Uterus (tissue), 4 donors: Measurements from ENCODE around the gene THEMIS. TPM values are rescaled to one million over a fixed set of nuclear protein-coding genes. Genes with fewer than 3 reads are reported as not detected.

ENCODE experiments used
- DNase-seq, 2 donors: peaks; one replicate each; pipeline ENCODE4 v3.0.0-alpha.2; 2019 to 2020
- H3K27ac ChIP-seq, 2 donors: fragments of 200-600 bp; sonication (generic); 1 replicate in 1 of 2; 2 replicates in 1 of 2; pipeline ENCODE4 v1.5.1; 2016 to 2018
- H3K27me3 ChIP-seq, 2 donors: fragments of 200-600 bp; sonication (generic); one replicate each; pipeline ENCODE4 v1.5.1; 2018 to 2019; ENCODE audit warnings: control low read depth in 1 of 2
- H3K36me3 ChIP-seq, 2 donors: fragments of 200-600 bp; sonication (generic); one replicate each; pipeline ENCODE4 v1.5.1; 2019; ENCODE audit warnings: control low read depth in 1 of 2
- H3K4me1 ChIP-seq, 2 donors: fragments of 200-600 bp; sonication (generic); one replicate each; pipeline ENCODE4 v1.5.1; 2018 to 2019; ENCODE audit warnings: control low read depth in 1 of 2
- H3K4me3 ChIP-seq, 2 donors: fragments of 200-600 bp; sonication (generic); 1 replicate in 1 of 2; 2 replicates in 1 of 2; pipeline ENCODE4 v1.5.1; 2018 to 2019; ENCODE audit warnings: mild to moderate bottlenecking in 1 of 2
- H3K9me3 ChIP-seq, 2 donors: fragments of 200-600 bp; sonication (generic); one replicate each; pipeline ENCODE4 v1.5.1; 2019; ENCODE audit warnings: control low read depth in 1 of 2
- POLR2A ChIP-seq, 2 donors: fragments of 450-650 bp; IDR thresholded peaks; one replicate each; pipeline ENCODE4 v1.6.1; 2016; ENCODE audit warnings: antibody characterized with exemption in 2 of 2, mild to moderate bottlenecking in 1 of 2, moderate library complexity in 1 of 2
- intact Hi-C: fragments of 100-400 bp; cut with DNase I; formaldehyde crosslinking; loops from one replicate; pipeline ENCODE4 v1.15.1; 2023; ENCODE audit warnings: low total_unique reads
- total RNA-seq, 4 donors: library from RNA; depleted of rRNA in 3 of 4; stranded (reverse); fragments of >200 nt in 3 of 4; gene quantifications; one replicate each; pipeline versions ENCODE4 v1.1.0 to v1.2.4, GENCODE V29; 2014 to 2023
- TF ChIP-seq, protein P1 (sequence below), 4 experiments: fragments of 200-600 bp in 2 of 4; fragments of 450-650 bp in 2 of 4; sonication (generic) in 2 of 4; IDR thresholded peaks; one replicate each; pipeline ENCODE4 v1.5.1; 2016 to 2019; ENCODE audit warnings: antibody characterized with exemption in 4 of 4, mild to moderate bottlenecking in 2 of 4, moderate library complexity in 1 of 4
- donor health status: DM: yes; HTN: yes; CAD: no.

The THEMIS gene
- total RNA-seq, 4 donors from 2014 or later, result 0.21 to 1.6 (median 0.59) TPM; not detected in 1

DNA sequence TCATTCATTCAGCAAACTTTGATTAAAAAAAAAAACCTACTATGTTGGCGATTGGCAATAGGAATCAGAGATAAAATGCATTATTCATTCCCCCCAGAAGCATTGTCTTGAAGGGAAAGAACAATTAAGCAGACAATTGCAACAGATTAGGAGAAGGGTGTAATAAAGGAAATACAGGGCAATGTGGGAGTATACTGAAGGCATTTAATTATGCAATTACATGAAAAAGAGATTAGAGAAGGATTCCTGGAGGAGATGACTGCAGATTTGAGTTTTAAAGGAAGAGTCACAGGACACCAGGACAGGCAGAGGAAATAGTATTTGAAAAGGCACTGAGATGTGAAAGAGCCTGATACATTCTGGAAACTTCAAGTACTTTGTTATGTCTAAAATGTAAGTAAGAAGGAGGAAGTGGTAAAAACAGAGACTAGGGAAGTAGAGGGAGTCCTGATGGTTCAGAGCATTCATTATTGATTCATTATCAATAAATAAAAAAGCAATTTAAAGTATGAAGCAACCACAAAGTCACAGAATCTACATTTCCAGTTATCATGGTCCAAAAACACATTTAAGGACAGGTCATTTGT is 43.7 kb downstream of the THEMIS start:
- DNase-seq, result no peak
- no peaks in the 10 kb centered on the region for H3K36me3 ChIP-seq
- intact Hi-C loops, result no loop called here
- no peak for TF ChIP-seq POLR2A (IDR thresholded peaks at IDR 0.05)
- TF ChIP-seq, protein P1, sequence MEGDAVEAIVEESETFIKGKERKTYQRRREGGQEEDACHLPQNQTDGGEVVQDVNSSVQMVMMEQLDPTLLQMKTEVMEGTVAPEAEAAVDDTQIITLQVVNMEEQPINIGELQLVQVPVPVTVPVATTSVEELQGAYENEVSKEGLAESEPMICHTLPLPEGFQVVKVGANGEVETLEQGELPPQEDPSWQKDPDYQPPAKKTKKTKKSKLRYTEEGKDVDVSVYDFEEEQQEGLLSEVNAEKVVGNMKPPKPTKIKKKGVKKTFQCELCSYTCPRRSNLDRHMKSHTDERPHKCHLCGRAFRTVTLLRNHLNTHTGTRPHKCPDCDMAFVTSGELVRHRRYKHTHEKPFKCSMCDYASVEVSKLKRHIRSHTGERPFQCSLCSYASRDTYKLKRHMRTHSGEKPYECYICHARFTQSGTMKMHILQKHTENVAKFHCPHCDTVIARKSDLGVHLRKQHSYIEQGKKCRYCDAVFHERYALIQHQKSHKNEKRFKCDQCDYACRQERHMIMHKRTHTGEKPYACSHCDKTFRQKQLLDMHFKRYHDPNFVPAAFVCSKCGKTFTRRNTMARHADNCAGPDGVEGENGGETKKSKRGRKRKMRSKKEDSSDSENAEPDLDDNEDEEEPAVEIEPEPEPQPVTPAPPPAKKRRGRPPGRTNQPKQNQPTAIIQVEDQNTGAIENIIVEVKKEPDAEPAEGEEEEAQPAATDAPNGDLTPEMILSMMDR (IDR thresholded peaks at IDR 0.05), result no peak
- H3K27ac ChIP-seq, result no peak overlapping the region
- no peak overlapping the region for H3K4me3 ChIP-seq
- no peaks in the 10 kb centered on the region for H3K27me3 ChIP-seq
- no peaks in the 10 kb centered on the region for H3K9me3 ChIP-seq
- no peaks in the 10 kb centered on the region for H3K4me1 ChIP-seq

GRCh38 chr6:127855542-127856159 is 45.2 kb downstream of the THEMIS start:
- no peak for DNase-seq

DNA sequence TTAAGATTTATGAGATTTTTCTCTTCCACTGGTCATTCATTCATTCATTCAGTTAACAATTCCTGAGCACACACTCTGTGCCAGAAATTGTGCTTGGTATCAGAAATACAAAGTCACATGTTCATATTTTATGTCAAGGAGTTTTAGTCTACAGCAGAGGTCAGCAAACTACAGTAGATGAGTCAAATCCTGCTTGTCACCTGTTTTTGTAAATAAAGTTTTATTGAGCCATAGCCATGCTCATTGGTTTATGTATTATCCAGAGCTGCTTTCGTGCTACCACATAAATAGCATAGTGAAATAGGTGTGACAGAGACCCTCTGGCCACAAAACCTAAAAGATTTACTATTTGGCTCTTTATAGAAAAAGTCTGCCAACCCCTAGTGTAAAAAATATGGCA is 46.8 kb downstream of the THEMIS start:
- Histone ChIP-seq H3K4me1 (no peaks in the 10 kb centered on the region), H3K4me3 (no peak overlapping the region), H3K36me3 (no peaks in the 10 kb centered on the region), H3K27ac (no peak overlapping the region), H3K9me3 (no peaks in the 10 kb centered on the region), H3K27me3 (no peaks in the 10 kb centered on the region)
- no peak for DNase-seq
- TF ChIP-seq POLR2A (IDR thresholded peaks at IDR 0.05), result no peak
- TF ChIP-seq, protein P1 (IDR thresholded peaks at IDR 0.05), result no peak
- intact Hi-C loops, result no loop called here

More at GRCh38 chr6:127855542-127856159, 45.2 kb downstream of the THEMIS start:
- TF ChIP-seq, protein P1 (IDR thresholded peaks at IDR 0.05), result peak in 3 of 4 experiments; percentile 16 to 28 (median 22)
- TF ChIP-seq POLR2A (IDR thresholded peaks at IDR 0.05), result no peak
- Histone ChIP-seq H3K36me3 (no peaks in the 10 kb centered on the region), H3K27me3 (no peaks in the 10 kb centered on the region), H3K4me3 (no peak overlapping the region), H3K9me3 (no peaks in the 10 kb centered on the region), H3K4me1 (no peaks in the 10 kb centered on the region), H3K27ac (no peak overlapping the region)
- intact Hi-C loops, result no loop called here

GRCh38 chr6:127851197-127851596 is 49.7 kb downstream of the THEMIS start:
- intact Hi-C loops, result no loop called here
- no peak overlapping the region for H3K27ac ChIP-seq
- H3K4me3 ChIP-seq, result no peak overlapping the region
- no peak for DNase-seq
- no peaks in the 10 kb centered on the region for H3K4me1 ChIP-seq
- no peaks in the 10 kb centered on the region for H3K9me3 ChIP-seq
- H3K36me3 ChIP-seq, result no peaks in the 10 kb centered on the region
- H3K27me3 ChIP-seq, result no peaks in the 10 kb centered on the region
- TF ChIP-seq, protein P1 (IDR thresholded peaks at IDR 0.05), result no peak
- no peak for TF ChIP-seq POLR2A (IDR thresholded peaks at IDR 0.05)

- H3K4me1 ChIP-seq, result no peaks in the 10 kb centered on the region
- TF ChIP-seq, protein P1 (IDR thresholded peaks at IDR 0.05), result no peak
- no peak for TF ChIP-seq POLR2A (IDR thresholded peaks at IDR 0.05)
- intact Hi-C loops, result no loop called here
Measured at GRCh38 chr6:127845242-127845641, 55.6 kb downstream of the THEMIS start.

More at GRCh38 chr6:127845242-127845641, 55.6 kb downstream of the THEMIS start:
- Histone ChIP-seq H3K9me3 (no peaks in the 10 kb centered on the region), H3K27me3 (no peaks in the 10 kb centered on the region), H3K27ac (no peak overlapping the region), H3K4me3 (no peak overlapping the region), H3K36me3 (no peaks in the 10 kb centered on the region)
- DNase-seq, result no peak
